BE2C (cell line): ENCODE results near the gene FBXO40.

Experiments used
- DNase-seq: peaks from one replicate; pipeline ENCODE4 v3.0.0-alpha.2; 2020
- H3K27me3 ChIP-seq: fragments of 250-450 bp; sonication (Bioruptor Pico); 2 replicates; pipeline ENCODE4 v1.5.1; 2020; ENCODE audit warnings: mild to moderate bottlenecking
- H3K36me3 ChIP-seq: fragments of 250-450 bp; sonication (Bioruptor Pico); 2 replicates; pipeline ENCODE4 v1.5.1; 2020; ENCODE audit warnings: mild to moderate bottlenecking
- H3K4me1 ChIP-seq: fragments of 250-450 bp; sonication (Bioruptor Pico); 2 replicates; pipeline ENCODE4 v1.5.1; 2020
- H3K4me3 ChIP-seq: 2 replicates; pipeline ENCODE4 v1.5.1; 2011; ENCODE audit warnings: low read depth, low read length
- H3K9me3 ChIP-seq: fragments of 250-450 bp; sonication (Bioruptor Pico); 2 replicates; pipeline ENCODE4 v1.5.1; 2020
- CTCF ChIP-seq: IDR thresholded peaks from 2 replicates; pipeline ENCODE4 v1.5.1; 2012; ENCODE audit warnings: mild to moderate bottlenecking, low read depth, low read length

Gene FBXO40

DNA sequence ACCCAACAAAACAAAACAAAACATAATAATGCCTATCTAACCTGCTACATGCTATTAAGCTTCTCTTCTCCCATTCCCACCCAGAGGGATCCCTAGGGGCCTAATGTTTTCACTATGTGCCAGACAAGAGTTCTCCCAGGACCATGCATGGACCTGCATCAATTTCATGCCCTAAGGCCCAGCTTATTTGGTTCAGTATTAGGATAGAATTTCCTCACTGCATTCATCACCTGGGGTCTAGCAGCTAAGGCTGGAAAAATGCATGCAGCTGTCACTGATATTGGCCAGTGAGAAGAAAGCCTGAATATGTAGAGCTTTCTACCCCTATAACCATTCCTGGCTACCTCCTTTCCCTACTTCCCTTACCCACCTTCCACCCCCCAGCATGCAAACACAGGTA lies 69.6 kb downstream of the FBXO40 start:
- Histone ChIP-seq H3K4me3 (no peak overlapping the region), H3K27me3 (no peaks in the 10 kb centered on the region), H3K9me3 (no peaks in the 10 kb centered on the region), H3K36me3 (peaks cover 8% of the 10 kb centered on the region), H3K4me1 (no peaks in the 10 kb centered on the region)
- TF ChIP-seq CTCF, result no peak
- DNase-seq, result no peak

DNA sequence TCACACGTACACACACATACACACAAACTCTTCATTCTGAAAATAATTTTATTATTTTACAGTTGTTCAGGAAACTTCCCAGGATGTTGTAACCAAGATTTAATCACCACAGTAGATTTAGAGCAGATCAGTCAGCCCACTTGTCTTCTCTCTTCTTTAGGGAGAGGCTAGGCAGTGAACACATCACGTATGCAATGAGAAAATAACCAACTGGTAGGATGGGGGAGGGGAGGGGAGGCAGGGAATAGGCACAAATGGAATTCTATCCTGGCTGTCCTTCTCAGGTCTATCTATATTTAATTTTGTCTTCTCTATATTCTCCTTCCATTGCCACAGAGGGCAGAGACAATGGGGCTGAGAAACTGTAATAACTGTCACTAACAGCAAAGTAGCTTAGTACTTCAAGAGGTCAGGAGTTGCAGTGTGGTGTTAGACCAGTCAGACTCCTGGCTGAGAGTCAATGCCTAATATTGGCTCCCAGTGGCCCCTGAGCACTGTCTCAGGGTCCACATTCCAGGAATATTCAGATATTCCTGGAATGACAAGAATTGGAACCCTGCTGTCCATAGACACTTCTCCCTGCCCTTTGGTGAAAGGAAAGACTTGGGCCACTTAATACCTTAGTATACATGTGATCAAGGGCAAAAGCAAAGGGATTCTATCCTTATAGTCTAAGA lies 70.1 kb downstream of the FBXO40 start:
- no peak overlapping the region for H3K4me3 ChIP-seq
- peaks cover 8% of the 10 kb centered on the region for H3K36me3 ChIP-seq
- no peaks in the 10 kb centered on the region for H3K27me3 ChIP-seq
- no peak for TF ChIP-seq CTCF
- H3K4me1 ChIP-seq, result no peaks in the 10 kb centered on the region
- DNase-seq, result no peak
- H3K9me3 ChIP-seq, result no peaks in the 10 kb centered on the region

DNA sequence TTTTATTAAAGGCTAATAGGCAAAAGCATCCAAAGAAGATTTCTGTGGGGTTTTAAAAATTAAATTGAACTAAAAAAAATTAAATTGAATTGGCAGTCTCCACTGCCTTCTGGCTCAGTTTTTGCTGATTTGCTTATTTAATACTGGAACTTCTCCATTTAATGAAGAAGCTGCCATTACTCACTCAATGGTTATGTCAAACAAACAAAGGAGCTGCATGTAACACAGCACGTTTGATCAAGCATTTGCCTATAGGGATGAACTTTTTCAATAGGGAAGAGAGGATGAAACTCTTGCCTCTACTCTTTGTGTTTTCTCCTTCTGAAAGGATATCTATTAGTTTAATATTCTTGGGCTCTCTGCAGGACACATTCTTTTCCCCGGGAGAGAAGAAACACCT lies 72.3 kb downstream of the FBXO40 start:
- DNase-seq, result no peak
- Histone ChIP-seq H3K36me3 (peaks cover 8% of the 10 kb centered on the region), H3K27me3 (no peaks in the 10 kb centered on the region), H3K4me3 (no peak overlapping the region), H3K9me3 (no peaks in the 10 kb centered on the region), H3K4me1 (no peaks in the 10 kb centered on the region)
- no peak for TF ChIP-seq CTCF

GRCh38 chr3:121667333-121667732 lies 74.2 kb downstream of the FBXO40 start:
- no peak for TF ChIP-seq CTCF
- no peaks in the 10 kb centered on the region for H3K9me3 ChIP-seq
- peaks cover 8% of the 10 kb centered on the region for H3K36me3 ChIP-seq
- no peak overlapping the region for H3K4me3 ChIP-seq
- DNase-seq, result no peak
- no peaks in the 10 kb centered on the region for H3K27me3 ChIP-seq
- no peaks in the 10 kb centered on the region for H3K4me1 ChIP-seq

DNA sequence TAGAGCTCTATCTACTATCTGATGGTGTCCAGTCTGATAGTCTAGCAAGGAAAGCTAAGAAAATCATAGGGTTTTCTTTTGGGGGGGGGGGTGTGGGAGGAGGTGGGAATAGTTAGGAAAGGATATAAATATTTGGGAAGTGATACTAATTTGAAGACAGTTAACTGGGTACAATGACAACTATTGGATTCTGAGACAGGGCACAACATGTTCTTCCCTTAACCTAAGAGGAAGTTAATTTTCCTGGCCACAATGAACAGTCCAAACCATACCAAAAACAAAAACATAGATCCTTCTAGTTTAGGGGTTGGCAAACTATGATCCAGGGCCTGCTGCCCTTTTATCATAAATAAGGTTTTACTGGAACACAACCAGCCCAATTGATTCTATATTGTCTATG lies 77.5 kb downstream of the FBXO40 start:
- no peak overlapping the region for H3K4me3 ChIP-seq
- H3K36me3 ChIP-seq, result peaks cover 4% of the 10 kb centered on the region; the same call in 1 of the 2 replicates
- no peak for DNase-seq
- no peaks in the 10 kb centered on the region for H3K9me3 ChIP-seq
- H3K4me1 ChIP-seq, result no peaks in the 10 kb centered on the region
- no peaks in the 10 kb centered on the region for H3K27me3 ChIP-seq
- no peak for TF ChIP-seq CTCF

- no peaks in the 10 kb centered on the region for H3K4me1 ChIP-seq
- peaks cover 9% of the 10 kb centered on the region for H3K36me3 ChIP-seq
- H3K4me3 ChIP-seq, result no peak overlapping the region
- DNase-seq, result no peak
- no peaks in the 10 kb centered on the region for H3K27me3 ChIP-seq
- TF ChIP-seq CTCF, result no peak
- H3K9me3 ChIP-seq, result no peaks in the 10 kb centered on the region
These were observed 84.0 kb downstream of the FBXO40 start for GRCh38 chr3:121677141-121677540.
